ENCODE results near the gene KLHDC8B. TPM values are rescaled to one million over a fixed set of nuclear protein-coding genes. Genes with fewer than 3 reads are reported as not detected.
"Not testable (repeated sequence)": the region's sequence is repeated elsewhere in the genome, so short reads cannot be mapped to it uniquely, and the experiment has no call there.

Gene KLHDC8B
- total RNA-seq, 1 donor from 2014 or later = 39.6 TPM

DNA sequence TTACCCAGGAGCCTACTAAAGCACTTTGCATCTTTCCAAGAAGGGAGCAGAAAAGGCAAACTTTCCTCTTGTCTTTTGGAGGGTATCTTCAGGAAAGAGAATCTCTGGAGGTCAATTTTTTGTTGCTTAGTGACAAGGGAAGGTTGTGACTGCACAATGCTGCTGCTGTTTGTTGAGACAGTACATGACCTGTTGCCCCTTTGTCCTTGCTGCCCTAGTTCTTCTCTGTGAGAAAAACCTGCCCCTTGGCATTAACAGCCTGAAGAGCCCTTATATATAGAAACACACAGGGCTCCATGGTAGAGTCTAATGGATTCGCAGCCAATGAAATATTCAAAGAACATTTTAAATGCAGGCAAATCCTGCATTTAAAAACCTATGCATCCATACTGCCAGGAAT lies 20.3 kb downstream of the KLHDC8B start:
- ATAC-seq = no peak

DNA sequence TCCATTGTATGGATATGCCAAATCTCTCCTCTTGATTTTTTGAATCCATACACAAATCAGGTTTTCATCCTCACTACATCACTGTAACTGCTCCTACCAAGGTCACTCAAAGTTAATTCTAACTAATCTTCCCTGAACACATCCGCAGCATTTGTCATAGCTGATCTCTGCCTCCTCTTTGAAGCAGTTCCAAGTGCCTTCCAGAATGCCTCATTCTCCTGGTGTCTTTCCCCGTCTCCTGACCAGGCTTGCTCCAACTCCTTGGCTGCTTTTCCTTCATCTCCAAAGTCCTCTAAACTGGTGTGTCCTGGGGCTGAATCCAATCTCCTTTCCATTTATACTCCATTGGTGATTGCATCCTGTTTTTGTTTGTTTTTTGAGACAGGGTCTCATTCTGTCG lies 26.8 kb downstream of the KLHDC8B start:
- peak; percentile 32 for ATAC-seq

DNA sequence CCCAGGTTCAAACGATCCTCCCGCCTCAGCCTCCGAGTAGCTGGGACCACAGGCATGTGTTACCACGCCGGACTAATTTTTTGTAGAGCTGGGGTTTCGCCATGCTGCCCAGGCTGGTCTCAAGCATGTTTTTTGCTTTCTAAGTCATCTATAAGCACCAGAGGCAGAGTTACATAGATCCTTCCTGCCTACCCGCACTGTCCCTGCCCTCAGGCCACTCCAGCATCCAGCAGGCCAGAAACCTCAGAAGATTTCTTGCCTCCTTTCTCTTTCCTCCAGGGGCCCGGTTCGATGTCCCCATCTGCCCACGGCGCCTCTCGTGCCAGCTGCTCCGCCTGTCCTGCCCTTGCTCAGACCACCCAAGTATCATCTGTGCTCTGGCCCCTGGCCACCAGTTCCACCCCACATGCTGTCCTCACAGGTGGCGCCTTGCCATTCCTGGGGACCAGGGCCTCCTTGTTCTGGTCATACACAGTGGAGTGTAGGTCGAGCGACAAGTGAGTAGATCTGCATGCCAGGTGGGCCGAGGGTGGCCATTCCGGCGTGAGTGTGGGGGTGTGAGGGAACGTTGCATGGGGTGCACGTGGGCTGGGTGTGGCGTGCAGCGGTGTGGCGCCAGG lies 27.3 kb downstream of the KLHDC8B start:
- ATAC-seq = peak; percentile 63

DNA sequence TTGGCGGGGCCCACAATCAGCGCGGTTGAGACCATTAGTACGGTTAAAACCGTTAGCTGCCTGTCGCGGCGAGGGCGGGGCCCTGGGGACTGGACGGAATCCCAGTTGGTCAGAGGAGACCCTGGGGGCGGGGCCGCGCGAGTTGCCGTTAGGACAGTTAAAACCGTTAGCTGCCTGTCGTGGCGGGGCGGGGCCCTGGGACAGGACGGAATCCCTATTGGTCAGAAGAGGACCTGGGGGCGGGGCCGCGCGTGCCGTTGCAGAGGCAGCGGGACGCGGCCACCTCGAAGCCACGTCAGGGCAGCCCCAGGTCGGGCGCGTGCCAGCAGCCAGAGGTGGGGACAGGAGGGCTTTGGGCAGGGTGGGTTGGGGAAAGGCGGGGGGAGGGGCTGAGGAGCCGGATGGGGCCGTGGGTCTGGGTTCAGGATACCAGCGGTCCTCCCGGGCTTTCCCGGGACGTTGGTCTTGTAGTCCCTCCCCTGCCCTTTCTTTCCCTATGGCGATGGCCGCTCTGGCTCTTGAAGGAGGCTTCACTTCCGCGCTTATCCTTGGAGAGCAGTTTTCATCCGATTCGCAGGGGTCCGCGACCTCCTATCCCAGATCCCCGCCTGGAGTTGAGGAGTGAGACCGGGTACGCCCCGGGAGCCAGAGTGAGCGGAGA lies 28.0 kb downstream of the KLHDC8B start:
- peak; percentile 73 for ATAC-seq

DNA sequence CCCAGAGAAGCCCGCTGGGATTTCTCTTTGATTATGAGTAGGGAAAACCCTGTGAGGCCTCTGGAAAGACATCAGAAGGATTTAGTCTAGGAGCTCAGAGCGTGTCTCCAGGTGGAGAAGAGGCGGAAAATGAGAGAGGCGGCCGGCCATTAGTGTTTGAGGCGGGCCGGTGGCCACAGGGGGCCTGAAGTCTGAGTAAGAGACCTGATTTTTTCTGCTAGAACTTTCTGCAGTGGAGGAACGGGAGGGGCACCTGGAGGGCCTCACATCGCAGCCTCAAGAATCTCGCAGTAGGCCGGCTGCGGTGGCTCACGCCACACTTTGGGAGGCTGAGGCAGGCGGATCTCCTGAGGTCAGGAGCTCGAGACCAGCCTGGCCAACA lies 28.5 kb downstream of the KLHDC8B start:
- ATAC-seq = no peak

DNA sequence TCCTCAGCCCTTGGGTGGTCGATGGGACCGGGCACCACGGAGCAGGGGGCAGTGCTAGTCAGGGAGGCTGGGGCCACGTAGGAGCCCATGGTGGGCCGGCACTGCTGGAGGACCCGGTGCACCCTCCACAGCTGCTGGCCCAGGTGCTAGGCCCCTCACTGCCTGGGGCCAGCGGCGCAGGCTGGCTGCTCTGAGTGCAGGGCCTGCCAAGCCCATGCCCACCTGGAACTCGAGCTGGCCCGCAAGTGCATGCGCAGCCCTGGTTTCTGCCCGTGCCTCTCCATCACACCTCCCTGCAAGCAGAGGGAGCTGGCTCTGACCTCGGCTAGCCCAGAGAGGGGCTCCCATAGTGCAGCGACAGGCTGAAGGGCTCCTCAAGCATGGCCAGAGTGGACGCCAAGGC lies 42.1 kb downstream of the KLHDC8B start:
- no peak for ATAC-seq

DNA sequence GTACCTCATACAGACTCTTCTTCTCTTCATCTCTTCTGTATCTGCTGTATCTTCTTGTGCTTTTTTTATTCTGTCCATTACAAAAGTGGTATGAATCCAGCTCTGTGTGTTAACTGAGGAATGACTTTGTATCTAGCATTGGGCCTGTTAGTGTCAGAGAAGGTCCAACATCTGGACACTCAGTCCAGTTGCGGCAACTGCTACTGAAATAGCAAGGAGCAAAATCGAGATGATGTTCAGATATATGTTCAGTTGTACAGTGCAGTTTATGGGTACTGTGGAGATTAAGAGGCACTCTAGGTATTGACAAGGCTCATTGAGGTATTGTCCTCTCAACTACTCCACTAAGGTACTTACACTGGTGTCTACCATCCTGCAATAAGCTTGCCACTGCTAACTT lies 42.6 kb downstream of the KLHDC8B start:
- ATAC-seq = no peak

DNA sequence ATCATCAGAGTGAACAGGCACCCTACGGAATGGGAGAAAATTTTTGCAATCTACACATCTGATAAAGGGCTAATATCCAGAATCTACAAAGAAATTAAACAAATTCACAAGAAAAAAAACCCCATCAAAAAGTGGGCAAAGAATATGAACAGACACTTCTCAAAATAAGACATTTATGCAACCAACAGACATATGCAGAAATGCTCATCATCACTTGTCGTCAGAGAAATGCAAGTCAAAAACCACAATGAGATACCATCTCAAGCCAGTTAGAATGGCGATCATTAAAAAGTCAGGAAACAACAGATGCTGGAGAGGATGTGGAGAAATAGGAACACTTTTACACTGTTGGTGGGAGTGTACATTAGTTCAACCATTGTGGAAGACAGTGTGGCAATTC lies 45.3 kb downstream of the KLHDC8B start:
- ATAC-seq = not testable (repeated sequence)

DNA sequence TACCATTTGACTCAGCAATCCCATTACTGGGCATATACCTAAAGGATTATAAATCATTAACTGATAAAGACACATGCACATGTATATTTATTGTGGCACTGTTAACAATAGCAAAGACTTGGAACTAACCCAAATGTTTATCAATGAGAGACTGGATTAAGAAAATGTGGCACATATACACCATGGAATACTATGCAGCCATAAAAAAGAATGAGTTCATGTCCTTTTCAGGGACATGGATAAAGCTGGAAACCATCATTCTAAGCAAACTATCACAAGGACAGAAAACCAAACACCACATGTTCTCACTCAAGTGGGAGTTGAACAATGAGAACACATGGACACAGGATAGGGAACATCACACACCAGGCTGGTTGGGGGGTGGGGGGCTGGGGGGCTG lies 45.7 kb downstream of the KLHDC8B start:
- not testable (repeated sequence) for ATAC-seq

DNA sequence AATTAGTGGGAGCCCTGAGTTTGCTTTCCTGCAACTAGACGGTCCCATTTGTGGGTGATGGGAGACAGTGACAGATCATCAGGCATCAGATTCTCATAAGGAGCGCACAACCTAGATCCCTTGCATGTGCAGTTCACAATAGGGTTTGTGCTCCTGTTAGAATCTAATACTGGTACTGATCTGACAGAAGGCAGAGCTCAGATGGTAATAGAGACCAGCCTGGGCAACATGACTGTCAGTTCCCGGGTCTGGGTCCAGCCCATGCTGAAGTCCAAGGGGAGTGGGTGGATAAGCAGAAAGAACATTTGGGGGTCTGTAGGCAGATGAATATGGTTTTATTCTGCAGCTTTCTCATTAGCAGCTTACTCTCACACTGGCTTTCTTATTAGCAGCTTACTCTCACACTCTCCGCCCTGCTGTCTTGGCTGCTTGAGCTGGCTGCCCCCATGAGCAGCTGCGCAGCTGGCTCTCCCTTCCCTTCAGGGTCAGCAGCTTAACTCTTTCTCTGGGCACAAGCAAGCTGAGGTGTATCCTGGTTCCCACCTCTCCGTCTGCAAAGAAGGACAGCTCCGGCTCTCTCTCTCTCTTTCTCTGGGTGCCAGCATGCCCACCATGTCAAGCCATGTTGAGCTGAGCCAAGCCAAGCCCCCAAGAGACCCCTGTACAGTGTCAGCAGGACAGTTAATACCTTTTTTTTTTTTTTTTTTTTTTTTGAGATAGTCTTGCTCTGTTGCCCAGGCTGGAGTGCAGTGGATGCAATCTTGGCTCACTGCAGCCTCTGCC lies 46.5 kb downstream of the KLHDC8B start:
- ATAC-seq = peak; percentile 14

DNA sequence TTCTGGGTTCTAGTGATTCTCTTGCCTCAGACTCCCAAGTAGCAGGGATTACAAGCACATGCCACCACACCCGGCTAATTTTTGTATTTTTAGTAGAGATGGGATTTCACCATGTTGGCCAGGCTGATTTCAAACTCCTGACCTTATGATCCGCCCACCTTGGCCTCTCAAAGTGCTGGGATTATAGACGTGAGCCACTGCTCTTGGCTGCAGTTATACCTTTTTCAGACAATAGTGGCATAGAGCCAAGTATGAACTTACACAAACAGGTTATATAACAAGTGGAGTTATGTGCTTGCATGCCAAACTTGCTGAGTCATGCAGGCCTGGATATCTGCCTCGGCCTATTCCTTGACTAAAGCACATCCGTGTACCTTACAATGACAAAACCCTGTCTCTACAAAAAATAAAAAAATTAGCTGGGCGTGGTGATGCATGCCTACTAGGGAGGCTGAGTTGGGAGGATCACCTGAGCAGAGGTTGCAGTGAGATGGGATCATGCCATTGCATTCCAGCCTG lies 47.1 kb downstream of the KLHDC8B start:
- peak; percentile 96 for ATAC-seq

DNA sequence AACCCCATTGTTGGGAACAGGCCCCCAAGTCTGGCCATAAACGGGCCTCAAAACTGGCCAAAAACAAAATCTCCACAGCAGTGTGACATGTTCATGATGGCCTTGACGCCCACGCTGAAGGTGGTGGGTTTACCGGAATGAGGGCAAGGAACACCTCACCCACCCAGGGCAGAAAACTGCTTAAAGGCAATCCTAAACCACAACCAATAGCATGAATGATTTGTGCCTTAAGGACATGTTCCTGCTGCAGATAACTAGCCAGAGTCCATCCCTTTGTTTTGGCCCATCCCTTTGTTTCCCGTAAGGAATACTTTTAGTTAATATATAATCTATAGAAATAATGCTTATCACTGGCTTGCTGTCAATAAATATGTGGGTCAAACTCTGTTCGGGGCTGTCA lies 47.7 kb downstream of the KLHDC8B start:
- no peak for ATAC-seq

DNA sequence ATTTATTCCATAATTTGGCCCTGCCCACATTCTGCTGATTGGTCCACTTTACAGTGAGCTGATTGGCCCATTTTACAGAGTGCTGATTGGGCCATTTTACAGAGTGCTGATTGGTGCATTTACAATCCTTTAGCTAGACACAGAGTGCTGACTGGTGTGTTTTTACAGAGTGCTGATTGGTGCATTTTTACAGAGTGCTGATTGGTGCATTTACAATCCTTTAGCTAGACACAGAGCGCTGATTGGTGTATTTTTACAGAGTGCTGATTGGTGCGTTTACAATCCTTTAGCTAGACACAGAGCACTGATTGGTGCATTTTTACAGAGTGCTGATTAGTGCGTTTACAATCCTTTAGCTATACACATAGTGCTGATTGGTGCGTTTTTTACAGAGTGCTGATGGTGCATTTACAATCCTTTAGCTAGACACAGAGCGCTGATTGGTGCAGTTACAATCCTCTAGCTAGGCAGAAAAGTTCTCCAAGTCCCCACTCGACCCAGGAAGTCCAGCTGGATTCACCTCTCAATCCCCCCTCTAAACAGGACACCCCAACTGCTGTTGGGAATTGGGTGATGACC lies 49.7 kb downstream of the KLHDC8B start:
- ATAC-seq = not testable (repeated sequence)

DNA sequence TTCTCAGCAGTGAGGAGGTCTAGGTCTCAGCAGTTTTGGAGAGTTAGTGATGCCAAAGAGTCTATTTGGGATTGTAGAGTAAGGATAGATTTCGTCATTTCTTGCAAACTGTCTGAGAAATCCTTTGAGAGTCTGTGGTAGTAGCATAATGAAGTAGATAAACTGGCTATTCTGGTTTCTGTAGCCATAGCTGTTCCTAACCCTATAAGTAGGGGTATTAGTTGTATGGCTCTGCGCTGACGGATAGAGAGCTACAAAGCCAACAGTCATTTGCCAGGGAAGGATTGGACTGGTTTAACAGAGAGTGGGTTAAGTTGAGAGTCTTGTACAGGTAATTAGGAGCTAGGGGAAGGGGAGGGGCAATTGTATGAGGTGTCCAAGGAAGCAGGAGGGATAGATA lies 50.6 kb downstream of the KLHDC8B start:
- peak; percentile 87 for ATAC-seq

Other genes with a start within 250 kb of the KLHDC8B start
- gene P4HTM, start 181.4 kb upstream of the KLHDC8B start, total RNA-seq = 8.4 TPM
- gene WDR6, start 164.2 kb upstream of the KLHDC8B start, total RNA-seq = 36.3 TPM
- gene DALRD3, start 153.0 kb upstream of the KLHDC8B start, total RNA-seq = 33.1 TPM
- gene NDUFAF3, start 149.5 kb upstream of the KLHDC8B start, total RNA-seq = 44.0 TPM
- 270 TPM for gene IMPDH2, start 142.2 kb upstream of the KLHDC8B start, total RNA-seq
- 62.4 TPM for gene QRICH1, start 77.5 kb upstream of the KLHDC8B start, total RNA-seq
- gene QARS1, start 66.8 kb upstream of the KLHDC8B start, total RNA-seq = 252 TPM
- 36.2 TPM for gene USP19, start 50.8 kb upstream of the KLHDC8B start, total RNA-seq
- 69.7 TPM for gene LAMB2, start 38.5 kb upstream of the KLHDC8B start, total RNA-seq
- gene CCDC71, start 5.3 kb upstream of the KLHDC8B start, total RNA-seq = 15.7 TPM
- gene C3orf62, start 105.6 kb downstream of the KLHDC8B start, total RNA-seq = 4.5 TPM
- 38.7 TPM for gene USP4, start 168.5 kb downstream of the KLHDC8B start, total RNA-seq
- 296 TPM for gene GPX1, start 186.8 kb downstream of the KLHDC8B start, total RNA-seq
- 311 TPM for gene RHOA, start 240.4 kb downstream of the KLHDC8B start, total RNA-seq
- gene TCTA, start 240.8 kb downstream of the KLHDC8B start, total RNA-seq = 12.4 TPM

Data from esophagus mucosa (tissue), 1 donor.